ENCODE data around the gene CCDC182.

CCDC182 gene

GRCh38 chr17:57715981-57716380 lies 29.1 kb downstream of the CCDC182 start:
- TF ChIP-seq SIN3A (IDR thresholded peaks at IDR 0.05; ENCODE audit: borderline replicate concordance, insufficient read depth, low read length) = no peak

- TF ChIP-seq TAF1 (IDR thresholded peaks at IDR 0.05; ENCODE audit: borderline replicate concordance, insufficient read depth, low read length) (no peak), REST (IDR thresholded peaks at IDR 0.05; ENCODE audit: insufficient read depth in 1 of 2, low read depth in 2 of 2, low read length in 2 of 2) (no peak), FOXP2 (optimal IDR thresholded peaks at IDR 0.05; ENCODE audit: borderline replicate concordance, extremely low read depth, extremely low read length, insufficient read depth) (no peak), POLR2AphosphoS5 (IDR thresholded peaks at IDR 0.05; ENCODE audit: low read depth, low read length) (no peak), SIN3A (IDR thresholded peaks at IDR 0.05; ENCODE audit: borderline replicate concordance, insufficient read depth, low read length) (no peak)
Observed at GRCh38 chr17:57714665-57715180, 30.4 kb downstream of the CCDC182 start.

GRCh38 chr17:57713140-57713539 lies 32.0 kb downstream of the CCDC182 start:
- no peak for TF ChIP-seq POLR2AphosphoS5 (IDR thresholded peaks at IDR 0.05; ENCODE audit: low read depth, low read length)
- no peak for TF ChIP-seq FOXP2 (optimal IDR thresholded peaks at IDR 0.05; ENCODE audit: borderline replicate concordance, extremely low read depth, extremely low read length, insufficient read depth)
- TF ChIP-seq SIN3A (IDR thresholded peaks at IDR 0.05; ENCODE audit: borderline replicate concordance, insufficient read depth, low read length) = no peak

- TF ChIP-seq POLR2AphosphoS5 (IDR thresholded peaks at IDR 0.05; ENCODE audit: low read depth, low read length) = no peak
Observed at GRCh38 chr17:57708410-57708809, 36.7 kb downstream of the CCDC182 start.

- no peak; the same call in 1 of the 2 replicates for TF ChIP-seq SIN3A (IDR thresholded peaks at IDR 0.05; ENCODE audit: borderline replicate concordance, insufficient read depth, low read length)
- TF ChIP-seq POLR2AphosphoS5 (IDR thresholded peaks at IDR 0.05; ENCODE audit: low read depth, low read length) = no peak
- TF ChIP-seq FOXP2 (optimal IDR thresholded peaks at IDR 0.05; ENCODE audit: borderline replicate concordance, extremely low read depth, extremely low read length, insufficient read depth) = peak; percentile 41
- no peak for TF ChIP-seq TAF1 (IDR thresholded peaks at IDR 0.05; ENCODE audit: borderline replicate concordance, insufficient read depth, low read length)
Observed at GRCh38 chr17:57707892-57708291, 37.2 kb downstream of the CCDC182 start.

GRCh38 chr17:57706761-57707160 lies 38.3 kb downstream of the CCDC182 start:
- TF ChIP-seq FOXP2 (optimal IDR thresholded peaks at IDR 0.05; ENCODE audit: borderline replicate concordance, extremely low read depth, extremely low read length, insufficient read depth) (no peak), POLR2AphosphoS5 (IDR thresholded peaks at IDR 0.05; ENCODE audit: low read depth, low read length) (no peak)

GRCh38 chr17:57705921-57706695 lies 39.0 kb downstream of the CCDC182 start:
- TF ChIP-seq SIN3A (IDR thresholded peaks at IDR 0.05; ENCODE audit: borderline replicate concordance, insufficient read depth, low read length) (no peak), REST (IDR thresholded peaks at IDR 0.05; ENCODE audit: insufficient read depth in 1 of 2, low read depth in 2 of 2, low read length in 2 of 2) (no peak), FOXP2 (optimal IDR thresholded peaks at IDR 0.05; ENCODE audit: borderline replicate concordance, extremely low read depth, extremely low read length, insufficient read depth) (no peak), POLR2AphosphoS5 (IDR thresholded peaks at IDR 0.05; ENCODE audit: low read depth, low read length) (no peak), TAF1 (IDR thresholded peaks at IDR 0.05; ENCODE audit: borderline replicate concordance, insufficient read depth, low read length) (no peak)

GRCh38 chr17:57704448-57704847 lies 40.7 kb downstream of the CCDC182 start:
- no peak for TF ChIP-seq REST (IDR thresholded peaks at IDR 0.05; ENCODE audit: insufficient read depth in 1 of 2, low read depth in 2 of 2, low read length in 2 of 2)
- no peak for TF ChIP-seq POLR2AphosphoS5 (IDR thresholded peaks at IDR 0.05; ENCODE audit: low read depth, low read length)
- TF ChIP-seq SIN3A (IDR thresholded peaks at IDR 0.05; ENCODE audit: borderline replicate concordance, insufficient read depth, low read length) = no peak
- no peak for TF ChIP-seq FOXP2 (optimal IDR thresholded peaks at IDR 0.05; ENCODE audit: borderline replicate concordance, extremely low read depth, extremely low read length, insufficient read depth)
- no peak for TF ChIP-seq TAF1 (IDR thresholded peaks at IDR 0.05; ENCODE audit: borderline replicate concordance, insufficient read depth, low read length)

All from PFSK-1 (cell line).